HG03521 (cell line): ENCODE results near the gene MYBPH.

Experiments used
- ATAC-seq: cut with Tn5 transposase; IDR thresholded peaks from one replicate; pipeline ENCODE4 v1.9.1; 2021; ENCODE audit warnings: mild to moderate bottlenecking, moderate library complexity; ENCODE audit not compliant: unreplicated experiment

MYBPH gene

DNA sequence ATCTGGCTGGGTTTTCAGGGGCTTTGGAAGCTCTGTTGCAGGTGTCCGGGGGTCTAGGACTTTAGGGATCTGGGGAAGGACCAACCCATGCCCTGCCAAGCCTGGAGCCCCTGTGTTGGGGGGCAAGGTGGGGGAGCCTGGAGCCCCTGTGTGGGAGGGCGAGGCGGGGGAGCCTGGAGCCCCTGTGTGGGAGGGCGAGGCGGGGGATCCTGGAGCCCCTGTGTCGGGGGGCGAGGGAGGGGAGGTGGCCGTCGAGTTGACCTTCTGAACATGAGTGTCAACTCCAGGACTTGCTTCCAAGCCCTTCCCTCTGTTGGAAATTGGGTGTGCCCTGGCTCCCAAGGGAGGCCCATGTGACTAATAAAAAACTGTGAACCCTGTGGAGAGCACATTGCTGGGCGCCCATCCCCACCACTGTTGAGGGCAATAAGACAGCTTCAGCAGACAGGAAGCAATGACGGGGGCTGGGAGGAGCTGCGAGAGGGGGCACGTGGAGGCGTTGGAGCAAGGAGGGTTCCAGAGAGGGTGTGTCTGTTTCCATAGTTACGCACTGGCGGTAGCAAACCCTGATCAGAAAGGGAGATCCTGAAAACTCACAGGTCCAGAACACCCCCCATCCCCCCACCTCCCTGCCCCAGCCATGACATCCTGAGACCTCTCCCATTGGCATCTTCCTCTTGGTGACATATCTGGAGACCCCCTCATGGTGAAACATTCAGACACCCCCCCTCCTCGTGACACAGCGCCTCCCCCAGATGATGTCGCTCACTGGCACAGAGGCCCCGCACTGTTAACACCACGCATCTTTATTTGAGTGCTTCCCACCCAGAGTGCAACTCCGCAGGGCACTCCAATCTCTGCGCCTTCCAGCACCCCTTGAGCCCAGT lies 8.4 kb downstream of the MYBPH start:
- no peak for ATAC-seq

DNA sequence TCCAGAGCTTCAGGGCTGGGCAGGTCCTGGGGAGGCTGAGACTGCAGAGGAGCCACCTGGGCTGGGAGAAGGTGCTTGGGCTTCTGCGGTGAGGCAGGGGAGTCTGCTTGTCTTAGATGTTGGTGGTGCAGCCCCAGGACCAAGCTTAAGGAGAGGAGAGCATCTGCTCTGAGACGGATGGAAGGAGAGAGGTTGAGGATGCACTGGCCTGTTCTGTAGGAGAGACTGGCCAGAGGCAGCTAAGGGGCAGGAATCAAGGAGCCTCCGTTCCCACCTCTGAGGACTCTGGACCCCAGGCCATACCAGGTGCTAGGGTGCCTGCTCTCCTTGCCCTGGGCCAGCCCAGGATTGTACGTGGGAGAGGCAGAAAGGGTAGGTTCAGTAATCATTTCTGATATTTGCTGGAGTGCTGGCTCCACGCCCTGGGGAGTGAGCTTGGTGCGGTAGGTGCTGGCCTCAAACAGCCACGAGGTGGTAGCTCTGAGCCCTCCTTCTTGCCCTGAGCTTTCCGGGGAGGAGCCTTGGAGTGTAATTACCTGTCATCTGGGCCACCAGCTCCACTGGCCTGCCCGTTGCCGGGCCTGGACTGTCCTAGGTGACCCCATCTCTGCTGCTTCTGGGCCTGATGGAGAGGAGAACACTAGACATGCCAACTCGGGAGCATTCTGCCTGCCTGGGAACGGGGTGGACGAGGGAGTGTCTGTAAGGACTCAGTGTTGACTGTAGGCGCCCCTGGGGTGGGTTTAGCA lies 9.3 kb downstream of the MYBPH start:
- ATAC-seq = no peak

DNA sequence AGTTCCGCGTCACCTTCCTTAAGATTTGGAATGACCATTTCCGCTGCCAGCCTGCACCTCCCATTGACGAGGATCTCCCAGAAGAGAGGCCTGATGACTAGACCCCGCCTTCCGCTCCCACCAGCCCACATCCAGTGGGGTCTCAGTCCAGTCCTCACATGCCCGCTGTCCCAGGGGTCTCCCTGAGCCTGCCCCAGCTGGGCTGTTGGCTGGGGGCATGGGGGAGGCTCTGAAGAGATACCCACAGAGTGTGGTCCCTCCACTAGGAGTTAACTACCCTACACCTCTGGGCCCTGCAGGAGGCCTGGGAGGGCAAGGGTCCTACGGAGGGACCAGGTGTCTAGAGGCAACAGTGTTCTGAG lies 9.8 kb downstream of the MYBPH start:
- no peak for ATAC-seq

DNA sequence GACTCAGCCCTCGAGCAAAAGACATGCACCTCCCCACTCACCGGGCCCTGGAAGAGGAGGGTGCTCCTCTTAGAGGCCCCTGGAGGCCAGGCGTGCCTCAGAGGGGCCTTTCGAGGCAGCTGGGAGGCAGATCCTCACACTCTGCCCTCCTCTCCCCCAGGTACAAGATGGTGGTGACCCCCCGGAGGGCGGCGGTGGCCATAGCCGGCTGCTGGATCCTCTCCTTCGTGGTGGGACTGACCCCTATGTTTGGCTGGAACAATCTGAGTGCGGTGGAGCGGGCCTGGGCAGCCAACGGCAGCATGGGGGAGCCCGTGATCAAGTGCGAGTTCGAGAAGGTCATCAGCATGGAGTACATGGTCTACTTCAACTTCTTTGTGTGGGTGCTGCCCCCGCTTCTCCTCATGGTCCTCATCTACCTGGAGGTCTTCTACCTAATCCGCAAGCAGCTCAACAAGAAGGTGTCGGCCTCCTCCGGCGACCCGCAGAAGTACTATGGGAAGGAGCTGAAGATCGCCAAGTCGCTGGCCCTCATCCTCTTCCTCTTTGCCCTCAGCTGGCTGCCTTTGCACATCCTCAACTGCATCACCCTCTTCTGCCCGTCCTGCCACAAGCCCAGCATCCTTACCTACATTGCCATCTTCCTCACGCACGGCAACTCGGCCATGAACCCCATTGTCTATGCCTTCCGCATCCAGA lies 10.4 kb downstream of the MYBPH start:
- ATAC-seq = no peak

DNA sequence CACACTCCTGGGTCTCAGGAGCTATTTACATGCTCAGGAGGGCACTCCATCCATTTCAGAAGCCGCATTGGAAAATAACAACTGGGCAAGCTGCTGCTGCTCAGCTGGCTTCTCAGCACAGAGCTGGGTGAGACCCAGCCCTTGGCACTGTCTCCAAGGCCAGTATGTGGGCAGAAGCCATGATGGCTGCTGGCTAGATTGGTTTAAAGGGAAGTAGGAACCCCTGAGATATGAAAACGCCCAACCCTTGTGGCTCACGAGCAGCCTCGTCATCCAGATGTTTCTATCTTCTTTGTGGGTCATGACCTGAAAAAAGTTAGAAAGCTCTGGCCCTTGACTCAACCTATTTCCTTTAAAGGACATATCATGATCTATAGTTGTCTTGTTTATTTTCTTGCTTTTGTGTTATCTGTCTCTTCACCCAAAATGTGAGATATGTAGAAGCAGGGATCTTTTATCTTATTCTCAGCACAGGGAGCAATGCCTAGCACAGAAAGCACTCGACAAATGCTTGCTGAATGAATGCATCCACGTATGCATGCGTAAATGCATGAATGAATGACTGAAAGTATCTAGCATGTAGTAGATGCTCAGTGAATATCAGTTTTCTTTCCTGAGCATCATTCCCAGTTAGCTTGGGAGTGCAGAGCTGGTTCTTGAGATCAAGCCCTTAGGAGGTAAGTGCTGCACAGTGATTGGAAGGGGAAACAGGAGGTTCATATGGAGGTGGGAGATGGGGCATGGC lies 11.6 kb downstream of the MYBPH start:
- no peak for ATAC-seq

DNA sequence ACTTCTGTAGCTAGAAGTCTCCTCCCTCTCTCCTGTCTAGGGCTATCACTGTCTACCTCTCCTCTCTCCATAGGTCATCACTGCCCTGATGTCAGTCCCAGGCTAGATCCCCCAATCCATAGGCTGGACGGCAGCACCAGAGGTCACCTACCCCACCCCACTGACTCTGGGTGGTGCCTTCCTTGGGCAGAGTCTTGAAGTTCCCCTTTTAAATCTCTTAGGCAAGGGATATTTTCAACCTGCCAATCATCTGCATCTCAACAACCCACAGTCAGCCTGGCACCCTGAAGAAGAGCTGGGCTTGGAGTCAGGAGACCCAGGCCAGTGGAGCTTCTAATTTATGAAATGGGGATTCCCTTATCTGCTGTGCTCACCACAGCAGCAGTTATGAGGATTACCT lies 13.2 kb downstream of the MYBPH start:
- ATAC-seq = no peak

DNA sequence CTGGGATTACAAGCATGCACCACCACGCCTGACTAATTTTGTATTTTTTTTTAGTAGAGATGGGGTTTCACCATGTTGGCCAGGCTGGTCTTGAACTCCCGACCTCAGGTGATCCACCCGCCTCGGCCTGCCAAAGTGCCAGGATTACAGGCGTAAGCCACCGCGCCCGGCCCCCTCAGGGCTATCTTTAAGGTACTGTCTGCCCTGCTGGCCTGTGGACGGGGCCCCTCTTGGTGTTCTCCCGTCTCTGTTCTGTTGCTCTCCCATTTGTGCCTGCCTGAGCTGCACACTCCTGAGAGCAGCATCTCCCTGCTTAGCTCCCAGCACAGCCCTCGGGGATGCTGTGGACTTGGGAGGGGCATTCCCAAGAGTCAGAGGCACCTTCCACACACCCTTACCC lies 13.9 kb downstream of the MYBPH start:
- ATAC-seq = no peak

DNA sequence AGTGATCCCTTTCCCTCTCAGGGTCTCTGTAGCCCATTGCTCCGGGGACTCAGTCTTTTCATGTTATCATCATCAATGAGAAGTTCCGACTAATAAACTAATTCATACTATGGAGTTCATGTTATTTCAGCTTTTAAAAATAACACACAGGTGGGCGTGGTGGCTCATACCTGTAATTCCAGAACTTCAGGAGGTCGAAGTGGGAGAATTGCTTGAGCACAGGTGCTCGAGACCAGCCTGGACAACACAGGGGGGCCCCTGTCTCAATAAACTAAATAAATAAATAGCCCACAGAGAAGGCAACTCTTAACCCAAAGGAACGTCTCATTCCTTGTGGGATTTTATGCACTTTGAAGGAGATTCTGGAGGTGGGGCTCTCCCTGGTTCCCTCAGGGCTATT lies 14.5 kb downstream of the MYBPH start:
- no peak for ATAC-seq

DNA sequence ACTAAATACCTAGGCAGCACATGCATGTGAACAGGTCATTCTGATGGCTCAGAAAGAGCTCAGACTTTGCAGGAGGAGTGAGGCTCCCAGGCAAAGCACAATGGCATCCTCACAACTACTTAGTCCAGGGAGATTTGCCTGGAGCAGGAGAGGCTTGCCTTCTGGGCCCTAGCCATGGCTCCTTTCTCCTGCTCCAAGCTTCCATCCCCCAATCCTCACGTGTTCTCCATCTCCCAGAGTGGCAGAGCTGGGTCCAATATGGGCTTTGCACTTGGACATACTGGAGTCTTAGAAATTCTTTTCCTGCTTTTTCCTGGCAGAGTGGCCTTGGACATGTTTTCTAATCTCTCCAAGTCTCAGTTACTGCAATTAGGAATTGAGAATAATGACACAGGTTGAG lies 15.8 kb downstream of the MYBPH start:
- no peak for ATAC-seq

DNA sequence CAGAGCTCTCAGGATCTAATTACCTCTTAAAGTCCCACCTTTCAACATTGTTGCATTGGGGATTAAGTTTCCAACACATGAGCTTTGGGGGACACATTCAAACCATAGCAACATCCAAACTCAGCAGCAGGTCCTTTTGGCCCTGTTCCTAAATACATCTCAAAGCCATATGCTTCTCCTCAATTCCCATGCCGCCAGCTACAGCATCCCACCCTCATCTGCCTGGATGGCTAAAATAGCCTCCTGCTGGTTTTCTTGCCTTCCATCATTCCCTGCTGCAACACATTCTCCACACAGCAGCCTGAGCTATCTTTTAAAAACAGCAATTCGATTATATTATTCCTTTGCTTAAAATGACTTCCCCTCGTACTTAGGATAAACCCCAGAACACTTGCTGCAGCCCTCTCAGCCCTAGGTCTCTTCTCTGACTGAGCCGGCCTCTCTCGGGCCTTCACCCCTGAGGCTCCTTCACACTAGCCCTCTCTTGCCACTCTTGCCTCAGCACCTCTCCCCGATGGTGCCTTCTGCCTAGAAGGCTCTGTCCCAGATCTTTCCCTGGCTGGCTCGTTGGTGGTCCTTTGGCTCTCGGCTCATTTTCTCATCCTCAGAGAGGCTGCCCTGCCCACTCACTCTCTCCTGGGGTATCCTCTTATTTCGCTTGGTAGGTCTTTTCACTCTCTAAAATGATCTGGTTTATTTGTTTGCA lies 16.5 kb downstream of the MYBPH start:
- ATAC-seq = no peak

DNA sequence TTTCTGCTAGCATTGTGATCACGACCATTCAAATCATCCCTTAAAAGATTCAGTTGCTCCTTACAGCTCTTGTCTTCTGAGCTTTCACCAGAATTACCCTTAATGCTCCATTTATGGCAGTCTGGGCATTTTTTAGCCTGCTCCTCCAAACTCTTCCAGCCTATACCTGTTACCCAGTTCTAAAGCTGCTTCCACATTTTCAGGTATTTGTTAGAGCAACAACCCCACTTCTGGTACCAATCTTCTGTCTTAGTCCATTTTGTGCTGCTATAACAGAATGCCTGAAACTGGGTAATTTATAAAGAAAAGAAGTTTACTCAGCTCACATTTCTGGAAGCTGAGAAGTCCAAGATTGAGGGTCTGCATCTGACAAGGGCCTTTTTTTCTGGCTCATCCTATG lies 17.2 kb downstream of the MYBPH start:
- no peak for ATAC-seq

DNA sequence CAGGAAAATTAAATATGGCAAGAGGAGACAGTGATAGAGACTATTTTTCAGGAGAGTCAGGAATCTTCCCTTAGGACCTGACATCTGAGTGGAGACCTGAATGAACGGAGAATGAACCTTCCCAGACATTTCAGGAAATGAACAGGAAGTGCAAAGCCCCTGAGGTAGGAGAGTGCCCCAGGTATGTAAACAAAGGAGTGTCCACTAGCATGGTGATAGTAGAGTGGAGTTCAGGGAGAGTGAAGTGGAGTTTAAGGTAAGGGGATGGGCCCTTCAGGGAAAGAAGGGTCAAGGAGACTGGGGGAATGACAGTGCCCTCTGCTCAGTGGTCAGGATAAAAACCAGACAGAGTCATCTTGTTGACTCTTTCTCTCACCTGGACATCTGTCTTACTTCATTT lies 19.3 kb downstream of the MYBPH start:
- ATAC-seq = no peak

DNA sequence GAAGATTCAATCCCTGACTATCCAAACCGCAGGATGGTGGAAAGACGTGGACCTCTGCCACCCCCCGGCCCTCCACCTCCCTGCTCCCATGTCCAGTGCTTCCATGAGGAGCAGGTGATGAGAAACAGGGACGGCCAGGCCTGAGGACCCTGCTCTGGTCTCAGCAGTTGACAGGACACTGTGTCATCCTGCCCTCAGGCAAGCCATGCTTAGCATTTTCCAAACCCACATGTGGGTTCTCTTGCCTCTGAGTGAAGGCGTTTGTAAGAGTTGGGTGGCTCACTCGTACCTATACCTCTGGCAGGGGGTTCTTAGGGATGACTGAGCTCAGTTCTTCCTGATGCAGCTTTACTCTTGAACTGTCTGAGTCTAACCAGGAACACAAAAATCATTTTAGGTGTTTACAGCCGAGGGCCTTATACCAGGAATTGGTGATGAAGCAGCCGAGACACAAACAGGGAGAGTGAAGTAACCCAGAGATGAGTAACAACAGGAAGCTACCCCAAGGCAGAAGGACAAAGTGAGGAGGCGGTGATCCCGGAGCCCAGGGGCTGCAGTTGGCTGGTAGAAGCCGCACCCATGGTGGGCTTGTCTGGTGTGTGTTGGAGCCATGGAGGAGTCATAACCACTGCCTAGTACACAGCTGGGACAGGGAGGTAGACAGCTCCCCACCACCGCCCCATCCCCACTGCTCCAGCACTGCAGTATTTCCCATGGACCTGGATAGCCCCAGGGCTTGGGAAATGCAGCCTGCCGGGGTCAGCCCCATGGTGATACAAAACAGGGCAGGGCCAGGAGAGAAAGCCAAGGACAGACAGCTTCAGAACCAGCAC lies 21.4 kb downstream of the MYBPH start:
- no peak for ATAC-seq

DNA sequence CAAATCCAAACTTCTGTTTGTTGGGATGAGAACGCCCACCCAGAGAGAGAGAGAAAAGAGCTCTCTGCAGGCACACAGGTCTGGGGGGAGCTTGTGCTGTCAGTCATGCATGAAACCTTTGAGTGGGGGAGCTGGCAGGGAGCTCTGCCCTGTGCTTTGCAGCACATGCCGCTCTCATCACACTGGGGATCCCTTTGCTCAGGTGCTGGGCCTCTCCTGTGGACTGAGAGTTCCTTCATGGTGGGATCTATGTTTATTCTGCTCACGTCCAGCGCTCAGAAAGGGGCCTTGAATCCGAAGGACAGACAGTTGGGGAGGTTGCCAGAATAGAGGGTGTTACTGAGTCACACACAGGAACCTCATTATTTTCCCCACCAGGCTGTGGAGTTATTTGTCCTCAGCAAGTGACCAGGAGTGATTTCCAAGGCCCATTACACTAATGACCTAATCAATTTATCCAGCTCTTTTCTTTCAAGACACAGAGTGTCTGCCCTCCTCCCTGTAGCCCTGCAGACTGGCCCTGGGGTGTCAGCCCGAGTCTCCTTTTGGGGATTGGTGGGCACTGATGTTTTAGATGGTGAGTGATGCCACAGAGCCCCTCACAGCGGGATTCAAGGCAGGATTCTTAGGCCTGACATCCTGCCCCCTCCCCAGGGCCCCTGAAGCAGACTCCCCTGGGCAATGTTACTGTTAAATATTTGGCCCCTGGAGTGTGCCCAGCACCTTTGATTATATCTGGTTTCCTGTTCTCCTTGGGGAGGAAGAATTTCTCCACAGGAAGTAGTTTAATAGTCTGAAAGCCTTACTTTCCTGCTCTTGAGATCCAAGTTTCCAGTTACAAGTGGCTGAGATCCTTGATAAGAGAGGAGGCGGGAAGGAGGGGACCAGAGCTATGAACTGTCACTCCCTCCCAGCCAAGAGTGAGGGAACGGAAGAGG lies 22.3 kb downstream of the MYBPH start:
- no peak for ATAC-seq

DNA sequence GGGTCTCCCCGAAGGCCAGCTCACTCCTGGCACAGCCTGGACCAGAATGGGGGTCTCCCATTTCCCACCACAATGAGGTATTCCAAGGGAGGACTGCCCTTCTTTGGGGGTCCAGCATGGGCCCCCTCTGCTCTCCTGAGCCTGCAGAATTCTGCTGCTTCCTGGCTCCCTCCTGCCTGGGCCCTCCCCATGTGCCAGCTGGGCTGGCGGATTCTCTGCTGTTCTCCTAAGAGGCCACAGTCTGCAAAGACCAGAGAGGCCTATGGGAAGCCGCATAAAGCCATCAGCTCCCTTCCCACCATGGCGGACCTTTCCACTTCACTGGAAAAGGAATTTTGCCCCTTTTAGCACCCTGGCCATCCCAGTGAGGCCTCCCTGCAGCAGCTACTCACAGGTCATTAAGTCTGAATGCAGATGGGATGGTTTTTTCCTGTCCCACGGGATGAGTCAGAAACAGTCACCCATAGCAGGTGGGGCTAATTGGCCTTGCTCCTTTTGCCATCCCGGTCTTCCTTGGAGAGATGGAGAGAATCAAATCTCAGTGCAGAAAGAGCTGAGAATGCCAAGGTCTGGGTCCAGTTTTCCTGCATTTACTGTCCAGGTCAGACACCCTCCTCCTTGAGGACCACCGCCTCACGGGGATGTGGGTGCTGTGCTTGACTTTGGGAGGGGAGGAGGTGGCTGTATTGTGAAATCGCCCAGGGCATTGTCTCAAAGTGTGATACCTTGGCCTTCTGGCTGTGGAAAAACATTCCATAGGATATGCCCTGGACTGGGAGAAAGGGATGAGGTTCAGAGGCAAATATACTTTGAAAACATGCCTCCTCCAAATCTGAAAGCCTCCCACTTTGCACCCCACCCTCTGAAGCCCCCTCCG lies 23.2 kb downstream of the MYBPH start:
- no peak for ATAC-seq

DNA sequence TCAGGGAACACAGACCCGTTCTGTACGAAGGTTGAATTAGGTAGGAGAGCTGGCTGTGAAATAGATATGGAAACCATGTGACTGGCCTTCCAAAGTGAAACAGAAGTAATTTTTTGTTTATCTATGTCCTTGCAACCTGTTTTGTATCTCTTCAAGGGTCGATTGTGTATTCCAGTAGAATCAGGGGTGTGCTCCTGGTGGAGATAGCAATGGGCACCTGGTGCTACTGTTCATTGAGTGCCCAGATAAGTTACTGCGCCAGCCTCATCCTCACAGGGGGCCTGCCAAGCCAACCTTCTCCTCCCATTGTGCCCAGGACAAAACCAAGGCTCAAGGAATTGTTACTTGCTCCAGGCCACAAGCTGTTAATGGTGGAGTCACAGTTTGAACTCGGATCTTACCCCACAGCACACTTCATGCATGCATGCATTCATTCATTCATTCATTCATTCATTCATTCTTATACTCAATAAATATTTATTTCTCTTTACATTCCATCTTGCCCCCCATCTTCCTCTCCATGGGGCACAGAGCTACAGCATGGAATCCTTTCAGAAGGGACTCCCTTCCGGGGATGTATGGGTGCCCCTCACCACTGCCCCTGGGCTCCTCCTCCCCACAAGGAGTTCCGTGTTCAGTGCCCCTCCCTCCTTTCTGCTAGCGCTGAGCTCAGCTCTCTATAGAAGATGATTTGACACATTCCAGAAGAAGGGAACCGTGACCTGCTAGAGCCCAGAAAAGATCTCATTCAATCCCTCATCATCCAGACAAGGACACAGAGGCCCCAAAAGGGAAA lies 24.1 kb downstream of the MYBPH start:
- ATAC-seq = no peak
